ENCODE results near the gene TTC22. TPM values are rescaled to one million over a fixed set of nuclear protein-coding genes. Genes with fewer than 3 reads are reported as not detected.

The TTC22 gene
- total RNA-seq, 6 experiments from 2014 or later = 2.7 to 8.9 (median 4.7) TPM

GRCh38 chr1:54808443-54809207 is 7.5 kb upstream of the TTC22 start:
- intact Hi-C loops (cut with DNase I) = loop anchor here in 1 of 2 donors (10.0 kb wide), 1 partner anchor 314 kb away; no protein-coding TSS in a partner anchor
- WGBS (ENCODE audit: insufficient coverage, low coverage, low lambda C conversion rate, missing lambda C conversion rate) = 59% methylated on average over 6 of the region's 12 CpGs
- DNase-seq (peak; percentile 50 to 76 (median 72)), ATAC-seq (peak in 2 of 4 donors; percentile 10 to 41)
- Histone ChIP-seq H3K4me3 (no peak overlapping the region), H3K36me3 (no peaks in the 10 kb centered on the region), H3K9me3 (no peaks in the 10 kb centered on the region), H3K27me3 (no peaks in the 10 kb centered on the region), H3K27ac (no peak overlapping the region), H3K4me1 (peaks cover 0 to 41% (median 14%) of the 10 kb centered on the region in 4 donors)
- TF ChIP-seq CTCF (IDR thresholded peaks at IDR 0.05) (peak in 2 of 4 donors; percentile 14 to 27), POLR2A (IDR thresholded peaks at IDR 0.05) (no peak)

- Histone ChIP-seq H3K27me3 (no peaks in the 10 kb centered on the region), H3K36me3 (no peaks in the 10 kb centered on the region), H3K9me3 (no peaks in the 10 kb centered on the region), H3K4me3 (no peak overlapping the region), H3K4me1 (peaks cover 0 to 46% (median 16%) of the 10 kb centered on the region in 4 donors), H3K27ac (no peak overlapping the region)
- intact Hi-C loops (cut with DNase I) = loop anchor here in 1 of 2 donors (10.0 kb wide), 1 partner anchor 313 kb away; no protein-coding TSS in a partner anchor
- ATAC-seq = no peak
- TF ChIP-seq CTCF (IDR thresholded peaks at IDR 0.05) (no peak), POLR2A (IDR thresholded peaks at IDR 0.05) (no peak)
- no peak for DNase-seq
- WGBS (ENCODE audit: insufficient coverage, low coverage, low lambda C conversion rate, missing lambda C conversion rate) = 70% methylated on average over 4 of the region's 7 CpGs
Measured at GRCh38 chr1:54807756-54808155, 6.6 kb upstream of the TTC22 start.

GRCh38 chr1:54806931-54807611 is 5.9 kb upstream of the TTC22 start:
- no peak overlapping the region for H3K27ac ChIP-seq
- ATAC-seq (no peak), DNase-seq (no peak)
- H3K9me3 ChIP-seq = no peaks in the 10 kb centered on the region
- TF ChIP-seq CTCF (IDR thresholded peaks at IDR 0.05) = no peak
- TF ChIP-seq POLR2A (IDR thresholded peaks at IDR 0.05) = no peak
- intact Hi-C loops (cut with DNase I) = loop anchor here in 1 of 2 donors (10.0 kb wide), 1 partner anchor 312 kb away; no protein-coding TSS in a partner anchor
- H3K27me3 ChIP-seq = no peaks in the 10 kb centered on the region
- H3K4me1 ChIP-seq = peaks cover 0 to 46% (median 17%) of the 10 kb centered on the region in 4 donors
- H3K4me3 ChIP-seq = no peak overlapping the region
- H3K36me3 ChIP-seq = no peaks in the 10 kb centered on the region
- 84% methylated on average over 4 of the region's 11 CpGs for WGBS (ENCODE audit: insufficient coverage, low coverage, low lambda C conversion rate, missing lambda C conversion rate)

- Histone ChIP-seq H3K4me1 (peaks cover 0 to 54% (median 21%) of the 10 kb centered on the region in 4 donors), H3K27me3 (no peaks in the 10 kb centered on the region), H3K27ac (no peak overlapping the region), H3K4me3 (no peak overlapping the region), H3K36me3 (no peaks in the 10 kb centered on the region), H3K9me3 (no peaks in the 10 kb centered on the region)
- 79% methylated on average over 7 of the region's 35 CpGs for WGBS (ENCODE audit: insufficient coverage, low coverage, low lambda C conversion rate, missing lambda C conversion rate)
- intact Hi-C loops (cut with DNase I) = loop anchor here in 1 of 2 donors (10.0 kb wide), 1 partner anchor 311 kb away; no protein-coding TSS in a partner anchor
- ATAC-seq = no peak
- no peak for TF ChIP-seq POLR2A (IDR thresholded peaks at IDR 0.05)
- no peak for TF ChIP-seq CTCF (IDR thresholded peaks at IDR 0.05)
- DNase-seq = peak in 1 of 3 donors; percentile 34
Measured at GRCh38 chr1:54805981-54806381, 4.9 kb upstream of the TTC22 start.

Measured in right lobe of liver (tissue), 6 donors.